Lower leg skin (tissue), 4 donors: ENCODE measurements around the gene TBC1D8. TPM values are rescaled to one million over a fixed set of nuclear protein-coding genes. Genes with fewer than 3 reads are reported as not detected.

Source experiments
- DNase-seq, 2 donors: peaks; one replicate each; pipeline ENCODE4 v3.0.0-alpha.2; 2019; ENCODE audit warnings: low spot score in 2 of 2
- H3K4me3 ChIP-seq: fragments of 200-600 bp; sonication (generic); 2 replicates; pipeline ENCODE4 v1.5.1; 2017; ENCODE audit warnings: mild to moderate bottlenecking, low read depth; ENCODE audit not compliant: poor library complexity, severe bottlenecking
- CTCF ChIP-seq, 3 donors: fragments of 450-650 bp; IDR thresholded peaks; one replicate each; pipeline ENCODE4 v1.5.1; 2016; ENCODE audit warnings: antibody characterized with exemption in 3 of 3, mild to moderate bottlenecking in 3 of 3, moderate library complexity in 2 of 3
- POLR2A ChIP-seq, 2 donors: fragments of 450-650 bp; IDR thresholded peaks; one replicate each; pipeline ENCODE4 v1.6.1; 2016 to 2017; ENCODE audit warnings: antibody characterized with exemption in 2 of 2, mild to moderate bottlenecking in 1 of 2, moderate library complexity in 1 of 2
- WGBS, 2 donors: methylation state at CpG; one replicate each; pipeline ENCODE4 v1.1.5; 2018; 5-methylcytosine and 5-hydroxymethylcytosine counted together
- intact Hi-C: fragments of 100-400 bp; cut with DNase I; formaldehyde crosslinking; loops from one replicate; pipeline ENCODE4 v1.15.0; 2023; ENCODE audit warnings: low total_unique reads
- total RNA-seq, 4 donors: library from RNA; depleted of rRNA; stranded (reverse); fragments of >200 nt; gene quantifications; one replicate each; pipeline ENCODE4 v1.1.0, GENCODE V29; 2016

The TBC1D8 gene
- total RNA-seq, 4 donors from 2014 or later: 29.4 to 102 (median 46.1) TPM

- whole genome bisulfite sequencing, 2 donors: 68 to 81% methylated on average over 5 of the region's 5 CpGs
- no peak for DNase-seq
- H3K4me3 ChIP-seq: no peak overlapping the region
- intact Hi-C loops: no loop called here
- TF ChIP-seq POLR2A (IDR thresholded peaks at IDR 0.05) (no peak), CTCF (IDR thresholded peaks at IDR 0.05) (no peak)
These were observed 23.7 kb downstream of the TBC1D8 start for GRCh38 chr2:101127319-101128056.

GRCh38 chr2:101125808-101126207 lies 25.4 kb downstream of the TBC1D8 start:
- 82 to 87% methylated on average over 3 of the region's 3 CpGs for WGBS, 2 donors
- no peak for TF ChIP-seq POLR2A (IDR thresholded peaks at IDR 0.05)
- TF ChIP-seq CTCF (IDR thresholded peaks at IDR 0.05): no peak
- intact Hi-C loops: no loop called here
- no peak for DNase-seq
- no peak overlapping the region for H3K4me3 ChIP-seq

- no peak overlapping the region for H3K4me3 ChIP-seq
- intact Hi-C loops: no loop called here
- TF ChIP-seq CTCF (IDR thresholded peaks at IDR 0.05) (no peak), POLR2A (IDR thresholded peaks at IDR 0.05) (no peak)
- WGBS, 2 donors: 44% methylated on average over 3 of the region's 3 CpGs
- DNase-seq: no peak
These were observed 25.8 kb downstream of the TBC1D8 start for GRCh38 chr2:101125374-101125773.

- TF ChIP-seq POLR2A (IDR thresholded peaks at IDR 0.05): no peak
- no peak for TF ChIP-seq CTCF (IDR thresholded peaks at IDR 0.05)
- H3K4me3 ChIP-seq: no peak overlapping the region
- DNase-seq: peak; percentile 71 to 93
- intact Hi-C loops: no loop called here
- 13% methylated on average over 7 of the region's 7 CpGs for WGBS, 2 donors
These were observed 26.4 kb downstream of the TBC1D8 start for GRCh38 chr2:101124643-101125366.

- 67 to 70% methylated on average over 5 of the region's 5 CpGs for WGBS, 2 donors
- no peak for DNase-seq
- TF ChIP-seq POLR2A (IDR thresholded peaks at IDR 0.05) (no peak), CTCF (IDR thresholded peaks at IDR 0.05) (no peak)
- intact Hi-C loops: no loop called here
- H3K4me3 ChIP-seq: no peak overlapping the region
These were observed 27.2 kb downstream of the TBC1D8 start for GRCh38 chr2:101123795-101124471.
